Epithelial cell of proximal tubule (primary cell): ENCODE measurements around the gene AFAP1. TPM values are rescaled to one million over a fixed set of nuclear protein-coding genes. Genes with fewer than 3 reads are reported as not detected.

Source experiments
- DNase-seq: peaks from one replicate; pipeline ENCODE4 v3.0.0-alpha.2; 2011; ENCODE audit warnings: low read depth
- H3K4me3 ChIP-seq: 2 replicates; pipeline ENCODE4 v1.5.1; 2011; ENCODE audit warnings: low read depth, mild to moderate bottlenecking, low read length
- total RNA-seq: library from RNA; depleted of rRNA; stranded (reverse); fragments of >200 nt; gene quantifications from 2 replicates; pipeline ENCODE4 v1.2.3, GENCODE V29; 2015
- TF ChIP-seq, protein P1 (sequence below): conservative IDR thresholded peaks from 2 replicates; pipeline ENCODE4 v1.5.1; 2012; ENCODE audit warnings: low read depth, mild to moderate bottlenecking, low read length

Gene AFAP1
- total RNA-seq, 1 donor from 2014 or later = 26.2 TPM

GRCh38 chr4:7752649-7753048, 187.0 kb downstream of the AFAP1 start:
- DNase-seq = peak; percentile 67
- TF ChIP-seq, protein P1, sequence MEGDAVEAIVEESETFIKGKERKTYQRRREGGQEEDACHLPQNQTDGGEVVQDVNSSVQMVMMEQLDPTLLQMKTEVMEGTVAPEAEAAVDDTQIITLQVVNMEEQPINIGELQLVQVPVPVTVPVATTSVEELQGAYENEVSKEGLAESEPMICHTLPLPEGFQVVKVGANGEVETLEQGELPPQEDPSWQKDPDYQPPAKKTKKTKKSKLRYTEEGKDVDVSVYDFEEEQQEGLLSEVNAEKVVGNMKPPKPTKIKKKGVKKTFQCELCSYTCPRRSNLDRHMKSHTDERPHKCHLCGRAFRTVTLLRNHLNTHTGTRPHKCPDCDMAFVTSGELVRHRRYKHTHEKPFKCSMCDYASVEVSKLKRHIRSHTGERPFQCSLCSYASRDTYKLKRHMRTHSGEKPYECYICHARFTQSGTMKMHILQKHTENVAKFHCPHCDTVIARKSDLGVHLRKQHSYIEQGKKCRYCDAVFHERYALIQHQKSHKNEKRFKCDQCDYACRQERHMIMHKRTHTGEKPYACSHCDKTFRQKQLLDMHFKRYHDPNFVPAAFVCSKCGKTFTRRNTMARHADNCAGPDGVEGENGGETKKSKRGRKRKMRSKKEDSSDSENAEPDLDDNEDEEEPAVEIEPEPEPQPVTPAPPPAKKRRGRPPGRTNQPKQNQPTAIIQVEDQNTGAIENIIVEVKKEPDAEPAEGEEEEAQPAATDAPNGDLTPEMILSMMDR = no peak
- no peak overlapping the region for H3K4me3 ChIP-seq

DNA sequence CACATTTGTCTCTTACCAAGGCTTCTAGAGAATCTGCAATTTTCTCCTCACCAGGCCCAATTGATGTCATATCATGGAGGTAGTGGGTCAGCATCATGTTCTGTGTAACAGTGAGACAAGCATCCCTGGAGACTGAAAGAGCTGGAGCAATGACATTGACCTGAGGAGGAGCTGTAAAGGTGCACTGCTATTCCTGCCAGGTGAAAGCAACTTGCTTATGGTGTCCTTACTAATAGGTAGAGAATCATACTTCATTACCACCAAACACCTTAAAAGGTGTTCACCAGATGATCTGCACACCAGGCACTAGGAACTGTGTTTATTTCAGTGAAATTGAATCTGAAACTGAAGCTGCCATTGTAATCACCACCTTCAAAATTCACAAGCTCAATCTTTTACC, 188.7 kb downstream of the AFAP1 start:
- TF ChIP-seq, protein P1 = no peak
- no peak overlapping the region for H3K4me3 ChIP-seq
- DNase-seq = no peak

DNA sequence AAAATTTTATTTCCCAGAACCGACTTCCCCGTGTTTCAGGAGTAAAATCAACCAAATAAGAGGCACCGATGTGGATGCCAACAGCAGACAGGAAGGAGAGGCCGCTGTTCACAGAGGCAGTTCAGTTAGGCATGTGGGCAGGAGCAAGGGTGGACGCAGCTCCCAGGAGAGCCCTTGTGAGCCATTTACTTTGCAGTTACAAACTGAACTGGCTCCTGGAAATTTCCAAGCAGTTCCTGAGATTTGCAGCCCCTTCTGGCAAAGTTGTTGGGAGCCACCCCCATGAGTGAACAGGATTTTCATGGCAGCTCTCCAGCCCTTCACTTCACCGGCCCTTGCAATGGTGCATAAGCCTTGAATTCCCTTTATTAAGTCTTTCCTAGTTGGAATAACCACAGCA, 189.1 kb downstream of the AFAP1 start:
- no peak overlapping the region for H3K4me3 ChIP-seq
- no peak for DNase-seq
- TF ChIP-seq, protein P1 = no peak

DNA sequence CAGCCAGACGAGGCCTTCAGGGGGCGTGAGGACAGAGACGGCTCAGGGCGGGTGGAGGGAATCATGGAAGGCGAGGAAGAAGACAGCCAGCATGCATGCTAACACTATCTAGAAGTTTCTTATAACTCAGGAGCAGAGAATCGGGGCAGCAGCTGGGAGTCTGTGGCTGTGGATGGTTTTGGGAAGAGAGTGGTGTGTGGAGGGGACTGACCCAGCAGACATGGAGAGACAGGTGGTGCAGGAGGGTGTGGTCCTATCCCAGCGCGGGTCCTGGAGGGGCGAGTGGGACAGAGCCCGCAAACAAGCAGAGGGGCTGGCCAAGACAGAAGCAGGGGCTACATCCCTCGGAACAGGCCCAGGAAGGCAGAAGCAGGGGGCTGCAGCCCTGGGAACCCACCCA, 192.1 kb downstream of the AFAP1 start:
- TF ChIP-seq, protein P1 = no peak
- no peak overlapping the region for H3K4me3 ChIP-seq
- no peak for DNase-seq

DNA sequence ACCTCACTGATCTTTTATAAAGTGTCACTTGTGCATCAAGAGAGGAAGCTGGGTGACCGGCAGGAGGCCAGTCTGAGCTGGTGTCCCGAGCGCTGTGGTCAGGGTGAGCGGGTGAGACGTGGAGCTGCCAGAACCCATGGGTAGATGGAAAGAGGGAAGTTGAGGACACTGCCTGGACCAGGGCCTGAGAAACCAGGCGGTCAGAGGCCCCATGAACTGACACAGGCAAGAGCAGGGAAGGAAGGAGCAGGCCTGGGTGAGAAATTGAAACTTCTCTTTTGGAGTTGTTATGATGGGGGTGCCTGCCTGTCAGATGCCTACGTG, 192.6 kb downstream of the AFAP1 start:
- TF ChIP-seq, protein P1 = no peak
- H3K4me3 ChIP-seq = no peak overlapping the region
- DNase-seq = no peak

GRCh38 chr4:7746351-7747061, 193.2 kb downstream of the AFAP1 start:
- TF ChIP-seq, protein P1 = no peak
- no peak for DNase-seq
- H3K4me3 ChIP-seq = no peak overlapping the region

- no peak overlapping the region for H3K4me3 ChIP-seq
- DNase-seq = no peak
- TF ChIP-seq, protein P1 = no peak
Measured at GRCh38 chr4:7745301-7745885, 194.3 kb downstream of the AFAP1 start.
